Left hindlimb (tissue), 1 donor: Measurements from ENCODE around the gene CYB561A3.

Experiments used
- DNase-seq: peaks from one replicate; pipeline ENCODE4 v3.0.0-alpha.2; 2018

The CYB561A3 gene

GRCh38 chr11:61368646-61369045 lies 7.0 kb upstream of the CYB561A3 start:
- DNase-seq, result no peak

- DNase-seq, result no peak
Observed at GRCh38 chr11:61367406-61367805, 5.7 kb upstream of the CYB561A3 start.

GRCh38 chr11:61364012-61364675 lies 2.5 kb upstream of the CYB561A3 start:
- DNase-seq, result no peak

GRCh38 chr11:61362542-61362875 lies 827 bp upstream of the CYB561A3 start:
- DNase-seq, result no peak

- no peak for DNase-seq
Observed at GRCh38 chr11:61361237-61361740, 393 bp downstream of the CYB561A3 start.

- DNase-seq, result no peak
Observed at GRCh38 chr11:61359516-61359915, 2.2 kb downstream of the CYB561A3 start.

GRCh38 chr11:61358566-61358965 lies 3.1 kb downstream of the CYB561A3 start:
- no peak for DNase-seq

- no peak for DNase-seq
Observed at GRCh38 chr11:61357894-61358239, 3.8 kb downstream of the CYB561A3 start.

GRCh38 chr11:61357233-61357893 lies 4.3 kb downstream of the CYB561A3 start:
- DNase-seq, result no peak

GRCh38 chr11:61356706-61357105 lies 5.0 kb downstream of the CYB561A3 start:
- DNase-seq, result no peak

- DNase-seq, result no peak
Observed at GRCh38 chr11:61354208-61354607, 7.5 kb downstream of the CYB561A3 start.

GRCh38 chr11:61353131-61354067 lies 8.3 kb downstream of the CYB561A3 start:
- DNase-seq, result no peak

- no peak for DNase-seq
Observed at GRCh38 chr11:61352038-61352437, 9.6 kb downstream of the CYB561A3 start.

- DNase-seq, result no peak
Observed at GRCh38 chr11:61350803-61351202, 10.9 kb downstream of the CYB561A3 start.

- DNase-seq, result no peak
Observed at GRCh38 chr11:61350336-61350735, 11.3 kb downstream of the CYB561A3 start.

- no peak for DNase-seq
Observed at GRCh38 chr11:61349916-61350315, 11.8 kb downstream of the CYB561A3 start.

- no peak for DNase-seq
Observed at GRCh38 chr11:61349189-61349751, 12.4 kb downstream of the CYB561A3 start.

- no peak for DNase-seq
Observed at GRCh38 chr11:61347916-61348461, 13.7 kb downstream of the CYB561A3 start.

- no peak for DNase-seq
Observed at GRCh38 chr11:61345954-61346843, 15.5 kb downstream of the CYB561A3 start.

GRCh38 chr11:61345170-61345610 lies 16.5 kb downstream of the CYB561A3 start:
- DNase-seq, result no peak

- no peak for DNase-seq
Observed at GRCh38 chr11:61343792-61344745, 17.6 kb downstream of the CYB561A3 start.
